Caco-2 (cell line): ENCODE results near the gene SULT4A1. TPM values are rescaled to one million over a fixed set of nuclear protein-coding genes. Genes with fewer than 3 reads are reported as not detected.

Experiments used
- BruUV-seq: library from RNA; stranded (reverse); fragments of 400-500 nt; replicated peaks from 2 replicates; lab custom pipeline; 2021; lab: Mats Ljungman, UMichigan
- CTCF ChIA-PET: fragments of 300-600 bp; sonication (Branson Sonifier 250); formaldehyde crosslinking; loops from one replicate; lab custom pipeline; 2022; ENCODE audit warnings: antibody characterized with exemption; lab: Charles Lee
- POLR2A ChIA-PET: fragments of 300-600 bp; sonication (Branson Sonifier 250); formaldehyde crosslinking; loops from one replicate; lab custom pipeline; 2022; ENCODE audit warnings: antibody characterized with exemption; lab: Charles Lee
- DNase-seq, 2 experiments: peaks; one replicate each; pipeline versions ENCODE4 v3.0.0 to v3.0.0-alpha.2; 2020 to 2022
- H3K27me3 ChIP-seq: replicated peaks from 2 replicates; pipeline ENCODE4 v1.6.0; 2011; ENCODE audit warnings: low read length; ENCODE audit not compliant: control insufficient read depth, insufficient read depth
- H3K36me3 ChIP-seq: 2 replicates; pipeline ENCODE4 v1.5.1; 2011; ENCODE audit warnings: low read length; ENCODE audit not compliant: control insufficient read depth, insufficient read depth
- H3K4me1 ChIP-seq: fragments of 250-450 bp; sonication (Bioruptor Pico); 2 replicates; pipeline ENCODE4 v1.5.1; 2020; ENCODE audit warnings: mild to moderate bottlenecking
- H3K4me3 ChIP-seq: 2 replicates; pipeline ENCODE4 v1.5.1; 2011; ENCODE audit warnings: low read depth, mild to moderate bottlenecking, control low read depth, low read length
- H3K9me3 ChIP-seq: fragments of 250-450 bp; sonication (Bioruptor Pico); 2 replicates; pipeline ENCODE4 v1.5.1; 2020; ENCODE audit warnings: mild to moderate bottlenecking, moderate library complexity
- H3K27ac Mint-ChIP-seq: one replicate; pipeline ENCODE4 v1.8.0; 2022; ENCODE audit warnings: mixed read lengths; ENCODE audit not compliant: unreplicated experiment
- H3K27me3 Mint-ChIP-seq: one replicate; pipeline ENCODE4 v1.8.0; 2022; ENCODE audit warnings: mixed read lengths; ENCODE audit not compliant: insufficient read depth, unreplicated experiment
- H3K36me3 Mint-ChIP-seq: one replicate; pipeline ENCODE4 v1.8.0; 2022; ENCODE audit warnings: mild to moderate bottlenecking, mixed read lengths; ENCODE audit not compliant: insufficient read depth, unreplicated experiment
- H3K4me1 Mint-ChIP-seq: one replicate; pipeline ENCODE4 v1.8.0; 2022; ENCODE audit warnings: low read depth, mixed read lengths; ENCODE audit not compliant: unreplicated experiment
- H3K4me3 Mint-ChIP-seq: one replicate; pipeline ENCODE4 v1.8.0; 2022; ENCODE audit warnings: mild to moderate bottlenecking, moderate library complexity, mixed read lengths; ENCODE audit not compliant: unreplicated experiment
- H3K9me3 Mint-ChIP-seq: one replicate; pipeline ENCODE4 v1.8.0; 2022; ENCODE audit warnings: mixed read lengths; ENCODE audit not compliant: unreplicated experiment
- CTCF ChIP-seq, 2 experiments: fragments of 200-600 bp in 1 of 2; IDR thresholded peaks; 1 replicate in 1 of 2; 2 replicates in 1 of 2; pipeline versions ENCODE4 v1.5.1 to v1.8.0; 2011 to 2022; ENCODE audit warnings: antibody characterized with exemption in 1 of 2, control low read depth in 1 of 2, inconsistent platforms in 1 of 2, low read depth in 1 of 2, low read length in 1 of 2, mild to moderate bottlenecking in 1 of 2, moderate library complexity in 1 of 2; ENCODE audit not compliant: insufficient read depth in 1 of 2, severe bottlenecking in 1 of 2, unreplicated experiment in 1 of 2
- intact Hi-C: fragments of 100-400 bp; cut with micrococcal nuclease; formaldehyde crosslinking; loops from one replicate; pipeline ENCODE4 v1.10.0; 2022; ENCODE audit not compliant: unreplicated experiment
- total RNA-seq: library from RNA; stranded (reverse); gene quantifications from 2 replicates; pipeline ENCODE4 v1.2.3, GENCODE V29; 2022

SULT4A1 gene
- total RNA-seq, 1 experiment from 2014 or later = not detected

GRCh38 chr22:43862882-43863202 is 529 bp upstream of the SULT4A1 start:
- ChIA-PET POLR2A (no interaction called here), CTCF (no interaction called here)
- H3K9me3 ChIP-seq = no peaks in the 10 kb centered on the region
- no peak for DNase-seq
- no peaks in the 10 kb centered on the region for H3K4me1 ChIP-seq
- no peaks in the 10 kb centered on the region for H3K27me3 ChIP-seq
- H3K4me3 ChIP-seq = no peak overlapping the region
- TF ChIP-seq CTCF (IDR thresholded peaks at IDR 0.05; ENCODE audit: insufficient read depth in 1 of 2, low read depth in 1 of 2, low read length in 1 of 2, severe bottlenecking in 1 of 2, unreplicated experiment in 1 of 2) = no peak
- no peak overlapping the region for H3K27ac Mint-ChIP-seq
- H3K4me3 Mint-ChIP-seq = no peak overlapping the region
- no peaks in the 10 kb centered on the region for H3K4me1 Mint-ChIP-seq
- no TSS peak for BruUV-seq
- intact Hi-C loops = no loop called here
- no peaks in the 10 kb centered on the region for H3K9me3 Mint-ChIP-seq
- no peaks in the 10 kb centered on the region for H3K36me3 ChIP-seq
- peaks cover 2% of the 10 kb centered on the region for H3K27me3 Mint-ChIP-seq
- no peaks in the 10 kb centered on the region for H3K36me3 Mint-ChIP-seq

- no peak overlapping the region for H3K27ac Mint-ChIP-seq
- H3K36me3 ChIP-seq = no peaks in the 10 kb centered on the region
- H3K36me3 Mint-ChIP-seq = no peaks in the 10 kb centered on the region
- intact Hi-C loops = no loop called here
- no peaks in the 10 kb centered on the region for H3K27me3 ChIP-seq
- peaks cover 2% of the 10 kb centered on the region for H3K27me3 Mint-ChIP-seq
- CTCF ChIA-PET = no interaction called here
- H3K4me3 ChIP-seq = no peak overlapping the region
- peak in 1 of 2 experiments; percentile 12 for DNase-seq
- no peaks in the 10 kb centered on the region for H3K4me1 Mint-ChIP-seq
- peaks cover 11% of the 10 kb centered on the region for H3K9me3 Mint-ChIP-seq
- TF ChIP-seq CTCF (IDR thresholded peaks at IDR 0.05; ENCODE audit: insufficient read depth in 1 of 2, low read depth in 1 of 2, low read length in 1 of 2, severe bottlenecking in 1 of 2, unreplicated experiment in 1 of 2) = no peak
- H3K4me3 Mint-ChIP-seq = no peak overlapping the region
- POLR2A ChIA-PET = no interaction called here
- H3K4me1 ChIP-seq = no peaks in the 10 kb centered on the region
- no TSS peak for BruUV-seq
- no peaks in the 10 kb centered on the region for H3K9me3 ChIP-seq
These were observed 784 bp downstream of the SULT4A1 start for GRCh38 chr22:43861529-43861928.

GRCh38 chr22:43860831-43861230 is 1.5 kb downstream of the SULT4A1 start:
- Mint-ChIP-seq H3K4me3 (no peak overlapping the region), H3K9me3 (peaks cover 11% of the 10 kb centered on the region), H3K27me3 (peaks cover 2% of the 10 kb centered on the region), H3K27ac (no peak overlapping the region), H3K4me1 (no peaks in the 10 kb centered on the region), H3K36me3 (no peaks in the 10 kb centered on the region)
- Histone ChIP-seq H3K9me3 (no peaks in the 10 kb centered on the region), H3K4me3 (no peak overlapping the region), H3K4me1 (no peaks in the 10 kb centered on the region), H3K36me3 (no peaks in the 10 kb centered on the region), H3K27me3 (no peaks in the 10 kb centered on the region)
- DNase-seq = peak in 1 of 2 experiments; percentile 17
- no TSS peak for BruUV-seq
- no peak for TF ChIP-seq CTCF (IDR thresholded peaks at IDR 0.05; ENCODE audit: insufficient read depth in 1 of 2, low read depth in 1 of 2, low read length in 1 of 2, severe bottlenecking in 1 of 2, unreplicated experiment in 1 of 2)
- intact Hi-C loops = no loop called here
- CTCF ChIA-PET = no interaction called here
- POLR2A ChIA-PET = no interaction called here
